MCF 10A (cell line): Measurements from ENCODE around the gene CACNA1D. TPM values are rescaled to one million over a fixed set of nuclear protein-coding genes. Genes with fewer than 3 reads are reported as not detected.

Experiments used
- BruUV-seq: library from RNA; stranded (reverse); fragments of 400-500 nt; replicated peaks from 2 replicates; lab custom pipeline; 2021; lab: Mats Ljungman, UMichigan
- CTCF ChIA-PET: fragments of 300-600 bp; sonication (Branson Sonifier 250); formaldehyde crosslinking; extraction: SDS; loops from one replicate; lab custom pipeline; 2021; ENCODE audit warnings: antibody characterized with exemption, inconsistent platforms; lab: Yijun Ruan, JAX
- POLR2A ChIA-PET: fragments of 300-600, 350-650 bp; sonication (Branson Sonifier 250); formaldehyde crosslinking; extraction: SDS; loops from one replicate; lab custom pipeline; 2020; ENCODE audit warnings: antibody characterized with exemption, inconsistent platforms; lab: Yijun Ruan, JAX
- DNase-seq: peaks from one replicate; pipeline ENCODE4 v3.0.0-alpha.2; 2018; ENCODE audit not compliant: unreplicated experiment
- H3K27ac Mint-ChIP-seq: one replicate; pipeline ENCODE4 v1.8.0; 2022; ENCODE audit warnings: mild to moderate bottlenecking, low read depth, mixed read lengths; ENCODE audit not compliant: unreplicated experiment
- H3K27me3 Mint-ChIP-seq: one replicate; pipeline ENCODE4 v1.8.0; 2022; ENCODE audit warnings: mixed read lengths; ENCODE audit not compliant: insufficient read depth, unreplicated experiment
- H3K36me3 Mint-ChIP-seq: one replicate; pipeline ENCODE4 v1.8.0; 2022; ENCODE audit warnings: mild to moderate bottlenecking, moderate library complexity, mixed read lengths; ENCODE audit not compliant: insufficient read depth, unreplicated experiment
- H3K4me1 Mint-ChIP-seq: one replicate; pipeline ENCODE4 v1.8.0; 2022; ENCODE audit warnings: mixed read lengths; ENCODE audit not compliant: insufficient read depth, unreplicated experiment
- H3K4me3 Mint-ChIP-seq: one replicate; pipeline ENCODE4 v1.8.0; 2022; ENCODE audit warnings: mild to moderate bottlenecking, moderate library complexity, mixed read lengths; ENCODE audit not compliant: unreplicated experiment
- H3K9me3 Mint-ChIP-seq: one replicate; pipeline ENCODE4 v1.8.0; 2022; ENCODE audit warnings: mixed read lengths; ENCODE audit not compliant: unreplicated experiment
- CTCF ChIP-seq: fragments of 200-600 bp; IDR thresholded peaks from one replicate; pipeline ENCODE4 v1.8.0; 2022; ENCODE audit warnings: antibody characterized with exemption, mild to moderate bottlenecking; ENCODE audit not compliant: unreplicated experiment
- intact Hi-C: fragments of 100-400 bp; cut with micrococcal nuclease; formaldehyde crosslinking; loops from 2 replicates; pipeline ENCODE4 v1.14.1; 2022
- total RNA-seq: library from RNA; stranded (reverse); gene quantifications from 2 replicates; pipeline ENCODE4 v1.2.3, GENCODE V29; 2022

Gene CACNA1D
- total RNA-seq, 1 experiment from 2014 or later = 0.26 TPM

GRCh38 chr3:53612508-53612907, 118.1 kb downstream of the CACNA1D start:
- Mint-ChIP-seq H3K4me3 (no peak overlapping the region), H3K4me1 (no peaks in the 10 kb centered on the region), H3K27me3 (peaks cover 44% of the 10 kb centered on the region), H3K27ac (no peak overlapping the region), H3K9me3 (no peaks in the 10 kb centered on the region), H3K36me3 (no peaks in the 10 kb centered on the region)
- ChIA-PET CTCF (no interaction called here), POLR2A (no interaction called here)
- no peak for TF ChIP-seq CTCF
- no TSS peak for BruUV-seq
- intact Hi-C loops = no loop called here
- no peak for DNase-seq

- Mint-ChIP-seq H3K27ac (no peak overlapping the region), H3K9me3 (no peaks in the 10 kb centered on the region), H3K4me3 (no peak overlapping the region), H3K4me1 (no peaks in the 10 kb centered on the region), H3K36me3 (no peaks in the 10 kb centered on the region), H3K27me3 (peaks cover 46% of the 10 kb centered on the region)
- BruUV-seq = no TSS peak
- intact Hi-C loops = no loop called here
- no peak for TF ChIP-seq CTCF
- CTCF ChIA-PET = interaction anchor here (0.5 kb wide), 1 partner anchor 165 kb away, joined by 6 read pairs; no protein-coding TSS in a partner anchor
- POLR2A ChIA-PET = no interaction called here
- no peak for DNase-seq
Observed at GRCh38 chr3:53613125-53613524, 118.7 kb downstream of the CACNA1D start.

GRCh38 chr3:53614307-53614706, 119.9 kb downstream of the CACNA1D start:
- intact Hi-C loops = no loop called here
- no peak for TF ChIP-seq CTCF
- no peaks in the 10 kb centered on the region for H3K4me1 Mint-ChIP-seq
- DNase-seq = no peak
- peaks cover 54% of the 10 kb centered on the region for H3K27me3 Mint-ChIP-seq
- H3K4me3 Mint-ChIP-seq = no peak overlapping the region
- POLR2A ChIA-PET = no interaction called here
- no peaks in the 10 kb centered on the region for H3K36me3 Mint-ChIP-seq
- no peaks in the 10 kb centered on the region for H3K9me3 Mint-ChIP-seq
- no peak overlapping the region for H3K27ac Mint-ChIP-seq
- BruUV-seq = no TSS peak
- CTCF ChIA-PET = interaction anchor here (0.6 kb wide), 1 partner anchor 20 kb away, joined by 4 read pairs; no protein-coding TSS in a partner anchor

GRCh38 chr3:53616321-53616720, 121.9 kb downstream of the CACNA1D start:
- H3K27ac Mint-ChIP-seq = no peak overlapping the region
- H3K4me3 Mint-ChIP-seq = no peak overlapping the region
- POLR2A ChIA-PET = no interaction called here
- peaks cover 74% of the 10 kb centered on the region for H3K27me3 Mint-ChIP-seq
- no peak for TF ChIP-seq CTCF
- CTCF ChIA-PET = interaction anchor here (0.7 kb wide), 1 partner anchor 238 kb away, joined by 4 read pairs; no protein-coding TSS in a partner anchor
- no peaks in the 10 kb centered on the region for H3K36me3 Mint-ChIP-seq
- BruUV-seq = no TSS peak
- H3K4me1 Mint-ChIP-seq = no peaks in the 10 kb centered on the region
- no peak for DNase-seq
- H3K9me3 Mint-ChIP-seq = no peaks in the 10 kb centered on the region
- intact Hi-C loops = no loop called here
